ENCODE results near the gene PSMB3.

PSMB3 gene

DNA sequence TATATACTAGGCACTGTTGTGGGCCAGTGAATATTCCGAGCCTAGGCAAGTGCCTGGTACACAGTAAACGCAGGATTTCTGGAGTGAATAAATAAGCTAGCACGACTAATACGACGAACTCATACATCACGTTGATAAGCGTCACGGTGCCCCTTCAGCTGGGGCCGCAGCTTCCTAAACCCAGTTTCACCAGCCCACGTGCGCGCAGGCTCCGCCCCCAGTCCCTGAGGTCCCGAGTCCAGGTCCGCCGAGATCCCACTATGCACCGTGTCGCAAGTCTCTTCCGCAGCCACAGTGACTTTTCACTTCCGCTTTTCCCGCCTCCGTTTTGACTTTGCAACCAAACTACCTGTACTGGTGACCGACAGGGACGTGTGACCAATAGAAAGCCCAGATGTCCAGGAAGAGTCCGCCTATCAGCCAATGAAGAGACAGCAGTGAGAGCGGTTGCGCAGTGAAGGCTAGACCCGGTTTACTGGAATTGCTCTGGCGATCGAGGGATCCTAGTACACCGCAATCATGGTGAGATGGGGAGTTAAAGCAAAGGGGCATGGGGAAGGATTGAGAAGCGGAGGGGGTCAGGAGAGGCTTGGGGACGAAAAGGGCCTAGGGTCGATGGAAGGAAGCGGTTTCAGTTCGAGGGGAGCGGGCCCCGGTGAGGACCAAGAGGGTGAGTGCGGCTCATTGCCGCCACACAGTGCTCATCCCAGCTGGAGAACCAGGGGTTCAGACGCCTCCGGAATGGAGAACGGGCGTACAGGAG, at the start of gene PSMB3:
Gene PSMB3, plus strand, starts transcription at position 434 of the 763 bp plus-strand sequence. Its CDS starts 86 bp downstream, at position 520.
- peak; percentile 99 for DNase-seq

DNA sequence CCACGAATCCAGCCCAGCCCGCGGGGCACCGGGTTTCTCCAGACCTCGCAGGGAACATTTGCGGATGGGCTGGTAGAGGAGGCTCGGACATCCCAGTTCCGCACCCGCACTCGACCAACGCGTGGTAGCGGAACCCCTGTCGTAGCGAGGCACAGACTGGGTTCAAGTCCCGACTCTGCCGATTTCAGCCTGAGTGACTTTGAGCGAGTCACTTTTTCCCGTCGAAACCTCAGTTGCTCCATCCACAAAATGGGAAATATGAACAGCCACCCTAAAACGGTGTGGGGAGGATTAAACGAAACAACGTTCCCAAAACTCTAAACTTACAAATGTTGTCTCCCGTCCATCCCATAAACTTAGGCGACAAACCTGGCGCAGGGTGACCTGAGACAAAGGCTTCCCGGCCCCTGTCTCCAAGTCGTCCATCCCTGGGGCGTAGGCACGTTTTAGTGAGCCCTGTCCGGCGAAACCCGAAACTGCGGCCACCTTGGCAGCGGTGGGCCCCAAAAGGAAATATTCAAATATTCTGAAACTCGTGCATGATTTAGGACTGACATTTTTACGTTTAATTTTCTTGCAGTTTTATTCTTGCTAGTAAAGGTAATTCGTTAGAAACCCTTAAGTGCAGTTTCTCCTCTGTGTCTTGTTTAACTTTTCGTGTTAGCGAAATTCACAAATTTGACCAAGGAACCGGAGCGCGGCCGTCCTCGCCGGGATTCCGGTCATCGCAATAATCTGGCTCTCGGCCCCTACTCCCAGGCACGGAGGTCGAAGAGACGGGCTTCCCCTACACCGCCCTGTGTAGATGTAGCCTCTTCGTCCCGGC, 49.4 kb upstream of the PSMB3 start:
- DNase-seq = no peak

DNA sequence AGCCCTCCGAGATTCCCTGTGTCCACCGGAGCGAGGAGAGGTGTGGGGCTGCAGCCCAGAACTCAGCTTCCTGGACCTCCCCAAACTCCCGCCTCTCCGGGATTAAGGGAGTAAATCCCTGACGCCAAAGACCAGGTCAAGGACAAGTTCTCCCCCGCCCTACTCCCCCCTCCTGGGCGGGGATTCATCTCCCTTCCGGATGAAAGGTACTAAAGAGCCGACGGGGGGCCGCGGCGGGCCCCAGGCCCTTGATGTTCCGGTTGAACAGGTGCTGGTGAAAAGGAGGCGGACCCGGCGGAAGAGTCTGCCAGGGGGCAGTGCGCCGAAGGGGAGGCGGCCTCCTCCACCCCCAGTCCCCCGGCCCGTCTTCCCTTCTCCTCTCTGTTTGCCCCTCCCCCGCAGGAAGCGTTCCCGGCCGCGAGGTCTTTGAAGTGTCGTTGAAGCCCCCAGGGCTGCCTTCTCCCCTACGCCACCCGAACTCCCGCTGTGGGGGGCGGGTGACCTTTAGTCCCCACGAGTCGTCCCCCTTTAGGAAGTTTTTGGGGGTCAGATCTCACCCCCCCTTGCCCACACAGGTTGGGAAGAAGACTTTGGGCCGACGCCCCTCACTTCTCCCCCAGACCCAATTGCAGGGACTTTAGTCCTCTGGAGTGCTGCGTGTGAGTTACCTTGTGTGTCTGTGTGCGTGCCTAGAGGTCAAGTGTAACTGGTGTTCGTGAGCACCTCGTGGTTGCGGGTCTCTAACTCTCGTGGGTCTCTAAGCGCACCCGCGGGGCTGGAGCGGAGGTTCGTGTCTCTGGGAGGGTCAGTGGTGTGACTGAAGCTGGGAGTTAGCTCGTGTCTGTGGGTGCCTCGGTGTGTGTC, 48.6 kb upstream of the PSMB3 start:
- peak; percentile 95 to 97 for DNase-seq

DNA sequence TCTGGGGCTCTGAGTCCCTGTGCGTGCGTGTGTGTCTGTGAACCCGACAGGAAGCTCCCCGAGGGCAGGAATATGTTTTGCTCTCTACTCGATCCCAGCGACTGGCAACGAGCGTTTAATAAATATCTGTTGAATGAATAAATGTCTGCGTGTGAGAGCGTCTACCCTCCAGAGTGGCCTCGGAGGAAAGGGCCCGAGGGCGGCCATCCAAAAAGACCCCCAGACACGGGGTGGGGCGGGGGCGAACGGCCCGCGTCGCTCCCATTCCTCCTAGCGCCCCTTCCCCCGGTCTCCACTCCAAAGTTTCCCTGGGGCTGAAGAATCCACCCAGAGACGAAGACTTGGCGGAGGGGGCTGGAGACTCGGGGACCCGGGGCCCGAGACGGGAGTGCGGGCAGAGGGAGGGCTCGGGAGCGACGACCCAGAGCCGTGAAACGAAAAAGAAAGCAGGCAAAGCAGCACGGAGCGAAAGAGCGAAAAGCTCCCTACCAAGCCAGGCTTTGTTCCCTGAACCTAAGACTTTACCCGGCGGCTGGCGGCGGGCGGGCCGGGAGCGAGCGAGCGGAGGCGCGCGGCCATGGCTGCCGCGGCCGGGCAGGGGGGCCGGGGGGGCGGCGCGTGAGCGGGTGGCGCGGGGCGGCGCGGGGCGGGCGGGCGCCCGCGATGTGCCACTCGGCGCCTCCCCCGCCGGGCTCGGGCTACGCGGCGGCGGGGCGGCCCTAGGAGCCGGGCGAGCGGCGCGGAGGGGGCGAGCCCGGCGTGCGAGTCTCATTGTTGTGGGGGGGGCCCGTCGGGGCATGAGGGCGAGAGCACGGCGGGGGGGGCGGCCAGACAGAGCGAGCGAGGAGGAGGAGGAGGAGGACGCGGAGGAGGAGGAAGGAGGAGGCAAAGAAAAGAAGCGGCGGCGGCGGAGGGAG, 47.7 kb upstream of the PSMB3 start, which contains the start of gene MLLT6:
Gene MLLT6, plus strand, starts transcription at position 668 of the 917 bp plus-strand sequence. CDS start 360 bp downstream, outside the sequence.
- DNase-seq = peak; percentile 36 to 61

DNA sequence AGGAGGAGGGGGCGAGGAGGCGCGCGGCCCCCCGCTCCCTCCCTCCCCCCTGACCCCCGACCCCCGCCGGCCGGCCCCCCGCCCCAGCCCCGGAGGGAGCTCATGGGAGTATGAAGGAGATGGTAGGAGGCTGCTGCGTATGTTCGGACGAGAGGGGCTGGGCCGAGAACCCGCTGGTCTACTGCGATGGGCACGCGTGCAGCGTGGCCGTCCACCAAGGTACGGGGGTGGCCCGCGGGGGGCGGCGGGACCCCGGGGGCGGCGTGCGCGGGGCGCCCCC, 47.1 kb upstream of the PSMB3 start:
- DNase-seq = no peak

DNA sequence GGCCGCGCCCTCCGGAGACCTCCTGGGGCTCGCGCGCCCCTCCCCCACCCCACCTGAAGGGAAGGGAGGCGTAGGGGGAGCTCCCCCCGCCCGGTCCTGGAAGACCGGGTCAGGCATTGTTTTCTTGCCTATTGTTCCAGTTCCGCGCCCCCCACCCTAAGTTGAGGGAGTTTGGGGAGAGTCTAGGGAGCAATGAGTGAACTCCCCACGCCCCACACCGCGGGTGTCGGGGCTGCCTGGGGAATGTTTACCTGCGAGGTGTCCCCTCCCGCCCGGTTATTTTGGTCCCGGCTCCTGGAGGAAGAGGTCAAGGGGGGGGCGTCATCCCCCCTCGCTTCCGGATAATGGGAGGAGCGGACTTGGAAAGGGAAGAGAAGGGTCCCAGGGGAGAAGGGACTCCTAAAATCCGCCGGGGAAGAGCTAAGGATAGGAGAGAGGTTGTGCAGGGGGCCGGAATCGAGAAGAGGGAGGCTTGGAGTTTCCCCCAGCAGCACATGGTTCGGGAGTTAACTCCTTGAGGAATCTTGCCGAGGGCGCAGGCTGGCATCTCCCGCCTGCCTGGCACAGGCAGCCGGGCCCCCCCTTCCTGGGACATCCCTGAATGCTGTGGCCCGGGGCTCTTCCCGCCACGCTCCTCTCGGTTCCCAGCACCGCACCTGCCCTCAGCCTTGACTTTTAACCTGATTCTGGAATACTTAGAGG, 46.6 kb upstream of the PSMB3 start:
- peak in 1 of 2 experiments; percentile 25 for DNase-seq

DNA sequence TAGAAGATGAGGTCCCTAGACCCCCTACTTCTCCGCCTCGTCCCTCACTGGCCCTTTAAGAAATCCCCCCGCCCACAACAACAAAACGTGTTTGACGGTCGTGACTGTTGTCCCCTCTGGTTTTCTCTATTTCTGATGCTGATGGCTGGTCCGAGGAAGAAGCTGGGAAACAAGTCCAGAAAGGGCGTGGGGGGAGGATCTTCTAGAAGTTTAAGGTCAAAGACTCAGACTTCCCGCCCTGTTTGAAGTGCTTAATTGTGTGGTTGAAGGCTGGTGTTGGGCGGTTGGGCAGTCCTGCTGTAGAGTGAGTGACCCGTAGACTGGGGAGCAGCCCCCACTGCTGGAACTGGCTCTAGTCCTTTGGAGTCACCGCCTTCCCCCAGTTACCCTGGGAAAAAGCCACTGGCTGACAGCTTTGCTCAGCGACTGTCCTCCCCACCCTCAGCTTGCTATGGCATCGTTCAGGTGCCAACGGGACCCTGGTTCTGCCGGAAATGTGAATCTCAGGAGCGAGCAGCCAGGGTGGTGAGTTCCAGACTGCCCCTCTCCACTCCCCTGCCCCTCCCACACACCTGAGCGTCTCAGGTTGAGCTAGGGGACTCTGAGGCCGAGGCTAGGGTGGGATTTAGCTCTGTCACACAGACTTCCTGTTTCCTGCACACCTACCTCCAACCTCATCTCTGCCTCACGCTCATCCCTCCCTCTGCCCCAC, 45.9 kb upstream of the PSMB3 start:
- no peak for DNase-seq

DNA sequence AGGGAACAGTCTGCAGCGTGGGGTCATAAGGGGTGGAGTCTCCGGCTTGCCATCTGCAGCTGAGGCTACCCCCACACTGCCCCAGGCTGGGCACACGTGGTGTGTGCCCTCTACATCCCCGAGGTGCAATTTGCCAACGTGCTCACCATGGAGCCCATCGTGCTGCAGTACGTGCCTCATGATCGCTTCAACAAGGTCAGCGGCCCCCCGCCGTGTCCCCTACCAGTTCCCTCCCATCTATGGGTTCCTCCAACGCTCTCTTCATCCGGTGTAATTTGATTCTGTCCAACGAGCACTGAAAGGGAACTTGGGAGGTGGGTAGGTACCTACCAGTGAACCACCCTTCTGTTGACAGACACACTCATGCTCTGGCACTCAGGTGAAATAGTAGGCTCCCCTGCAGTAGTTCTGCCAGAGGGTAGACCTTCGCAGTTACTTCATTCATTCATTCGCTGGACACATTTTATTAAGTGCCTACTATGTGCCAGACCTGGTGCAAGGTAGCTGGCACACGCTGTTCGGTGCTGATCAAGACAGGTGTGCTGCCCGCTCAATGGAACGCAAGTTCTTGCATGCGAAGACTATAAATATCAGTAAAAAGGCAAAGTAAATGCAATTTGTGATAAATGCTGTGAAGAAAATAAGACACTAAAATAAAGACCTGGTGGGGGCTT, 44.7 kb upstream of the PSMB3 start:
- no peak for DNase-seq

DNA sequence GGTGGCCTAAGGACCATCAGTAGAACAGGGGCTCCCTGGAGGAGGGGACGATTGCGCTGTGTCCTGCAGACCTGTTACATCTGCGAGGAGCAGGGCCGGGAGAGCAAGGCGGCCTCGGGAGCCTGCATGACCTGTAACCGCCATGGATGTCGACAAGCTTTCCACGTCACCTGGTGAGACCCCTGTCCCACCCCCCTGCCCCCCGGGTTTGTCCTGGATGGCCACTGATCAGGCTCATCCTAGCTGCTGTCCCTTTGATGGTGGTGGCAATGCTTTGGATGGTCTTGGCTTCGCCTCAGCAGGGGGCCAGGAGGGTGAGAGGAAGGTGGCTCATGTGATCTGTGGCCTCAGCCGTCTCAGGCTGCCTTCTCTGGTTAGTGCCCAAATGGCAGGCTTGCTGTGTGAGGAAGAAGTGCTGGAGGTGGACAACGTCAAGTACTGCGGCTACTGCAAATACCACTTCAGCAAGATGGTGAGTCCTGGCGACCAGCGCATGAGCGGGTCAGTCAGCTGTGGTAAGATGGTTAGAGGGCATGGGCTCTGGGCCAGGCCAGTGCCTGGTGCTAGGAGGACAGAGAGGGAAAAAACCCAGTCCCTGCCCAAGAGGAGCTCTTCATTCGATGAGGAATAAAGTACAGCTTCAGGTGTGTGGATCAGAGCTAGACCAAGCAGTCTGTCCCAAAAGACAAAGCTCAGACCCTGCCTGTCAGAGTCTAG, 43.3 kb upstream of the PSMB3 start:
- no peak for DNase-seq

DNA sequence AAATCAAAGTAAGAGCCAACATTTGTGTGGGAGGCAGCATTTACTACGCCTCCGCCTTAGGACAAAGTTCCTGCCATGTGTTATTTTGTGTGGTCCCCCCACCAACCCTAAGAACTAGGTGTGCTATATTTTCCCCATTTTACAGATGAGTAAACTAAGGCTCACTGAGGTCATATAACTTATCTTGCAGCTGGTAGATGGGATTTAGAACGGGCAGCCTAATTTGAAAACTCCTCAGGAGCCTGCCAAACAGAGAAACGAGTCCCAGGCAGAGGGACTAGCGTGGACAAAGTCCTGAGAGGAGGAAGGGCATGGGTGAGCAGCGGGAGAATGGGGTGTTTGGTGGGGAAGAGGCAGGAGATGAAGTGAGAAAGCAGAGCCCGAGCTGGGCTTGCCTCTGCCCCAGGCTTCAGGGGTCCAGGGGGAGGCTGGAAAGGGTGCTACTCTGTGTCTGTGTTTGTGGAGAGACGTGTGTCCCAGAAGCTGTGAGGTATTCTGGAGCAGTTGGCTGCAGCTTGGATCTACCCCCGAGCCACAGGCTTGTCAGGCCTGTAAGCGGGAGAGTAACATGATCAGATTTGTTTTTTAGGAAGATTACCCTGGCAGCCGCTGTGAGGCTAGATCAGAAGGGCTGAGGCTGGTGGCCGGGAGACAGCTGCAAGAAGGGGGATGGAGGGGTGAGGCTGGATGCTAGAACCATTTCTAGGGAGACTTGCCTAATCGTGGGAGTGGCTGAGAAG, 42.5 kb upstream of the PSMB3 start:
- no peak for DNase-seq

DNA sequence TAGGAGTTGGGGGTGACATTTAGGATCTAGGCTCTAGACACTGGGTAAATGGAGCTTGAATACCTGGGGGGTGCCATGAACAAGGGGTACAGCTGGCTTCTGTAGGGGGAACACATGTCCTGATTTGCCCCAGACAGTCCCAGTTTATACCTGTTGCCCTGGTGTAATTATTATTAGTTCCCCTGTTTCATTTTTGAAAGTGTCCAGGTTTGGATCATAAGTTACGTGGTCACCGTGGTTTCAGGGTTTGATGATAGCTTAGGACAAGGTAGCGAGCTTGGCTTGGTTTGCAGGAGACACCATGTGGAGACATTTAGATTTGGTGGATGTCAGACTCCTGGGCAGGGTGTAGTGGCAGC, 42.0 kb upstream of the PSMB3 start:
- no peak for DNase-seq

DNA sequence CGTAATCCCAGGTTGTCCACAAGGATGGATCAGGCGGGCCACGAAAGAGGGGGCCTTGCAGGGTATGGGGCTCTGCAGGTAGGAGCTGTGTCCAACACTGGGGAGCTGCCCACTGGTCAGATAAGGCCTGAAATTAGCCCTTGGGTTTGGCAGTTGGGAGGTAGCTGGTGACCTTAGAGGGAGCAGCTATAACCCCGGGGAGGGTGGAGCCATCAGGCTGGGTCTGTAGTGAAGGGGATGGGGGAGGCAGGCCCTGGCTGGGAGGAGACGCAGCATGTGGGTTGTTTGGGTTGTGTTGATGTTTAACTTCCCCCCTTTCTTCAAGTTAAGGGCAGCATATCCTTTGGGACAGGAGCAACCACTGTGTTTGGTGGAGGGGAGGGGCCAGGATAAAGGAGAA, 41.6 kb upstream of the PSMB3 start:
- no peak for DNase-seq

DNA sequence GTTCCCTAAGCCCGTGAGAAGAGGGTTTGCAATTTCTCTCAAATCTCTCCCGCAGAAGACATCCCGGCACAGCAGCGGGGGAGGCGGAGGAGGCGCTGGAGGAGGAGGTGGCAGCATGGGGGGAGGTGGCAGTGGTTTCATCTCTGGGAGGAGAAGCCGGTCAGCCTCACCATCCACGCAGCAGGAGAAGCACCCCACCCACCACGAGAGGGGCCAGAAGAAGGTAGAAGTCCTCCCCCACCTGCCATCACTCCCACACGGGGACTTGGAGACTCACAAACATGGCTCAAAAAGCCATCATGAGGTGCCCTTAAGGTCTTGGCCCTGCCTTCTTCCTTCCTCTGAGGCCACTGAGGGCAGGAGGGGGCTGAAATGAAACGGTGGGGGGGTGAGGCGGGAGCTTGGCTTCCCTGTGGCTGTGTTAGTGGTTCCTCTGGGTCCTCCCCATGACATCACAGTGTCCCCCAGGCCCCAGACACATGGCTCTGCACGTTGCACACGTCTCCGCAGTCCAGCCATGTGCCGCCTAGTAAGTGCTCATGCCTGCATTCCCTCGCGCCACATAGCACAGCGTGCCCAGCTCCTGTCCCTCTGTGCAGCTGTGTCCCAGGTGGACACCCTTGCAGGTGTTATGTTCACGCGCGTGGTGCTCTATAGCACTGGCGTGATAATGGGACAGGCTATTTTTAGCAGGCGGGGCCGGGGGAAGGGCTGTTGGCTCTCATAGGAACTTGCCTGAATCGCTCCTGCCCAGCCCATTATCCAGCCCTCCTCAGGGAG, 40.6 kb upstream of the PSMB3 start:
- DNase-seq = no peak

DNA sequence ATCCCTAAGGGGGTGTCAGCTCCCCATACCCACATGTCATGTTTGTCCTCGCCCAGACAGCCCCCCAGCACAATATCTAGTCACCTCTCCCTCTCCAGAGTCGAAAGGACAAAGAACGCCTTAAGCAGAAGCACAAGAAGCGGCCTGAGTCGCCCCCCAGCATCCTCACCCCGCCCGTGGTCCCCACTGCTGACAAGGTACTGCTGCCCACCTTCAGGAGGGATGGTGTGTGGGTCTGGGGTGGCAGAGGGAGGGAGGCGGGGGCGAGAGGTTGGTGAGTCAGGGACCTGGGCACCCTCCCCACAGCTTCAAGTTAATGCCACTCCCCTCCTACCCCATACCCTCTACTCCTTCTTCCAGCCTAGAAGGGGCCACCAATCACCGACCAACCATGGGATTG, 39.9 kb upstream of the PSMB3 start:
- no peak for DNase-seq

DNA sequence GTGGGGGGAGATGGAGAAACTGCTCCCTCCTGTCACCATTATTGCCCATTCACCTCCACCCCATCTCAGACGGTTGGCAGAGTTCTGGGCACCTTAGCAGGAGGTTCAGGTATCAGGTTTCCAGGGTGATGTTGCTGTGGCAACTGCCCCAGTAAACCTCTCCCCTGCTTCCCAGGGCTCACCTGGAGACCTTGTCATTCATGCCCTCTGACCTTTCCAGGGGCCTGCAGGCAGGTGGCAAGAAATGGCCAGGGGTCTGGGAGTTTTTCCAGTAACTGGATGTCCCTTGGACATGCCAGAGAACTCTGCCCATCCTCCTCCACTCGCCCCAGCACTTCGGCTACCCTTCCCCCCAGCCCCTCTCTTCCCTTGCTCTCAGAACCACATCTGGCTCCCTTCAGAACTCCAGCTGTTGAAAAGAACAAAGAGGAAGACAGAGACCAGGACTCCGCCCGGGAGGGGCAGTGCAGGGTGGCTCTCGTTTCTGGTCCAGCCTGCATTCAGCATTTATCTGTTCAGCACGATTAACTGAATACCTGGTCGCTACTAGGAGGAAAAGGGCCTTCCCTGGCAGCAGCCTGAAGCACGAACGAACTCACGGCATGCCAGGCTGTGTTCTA, 39.0 kb upstream of the PSMB3 start:
- no peak for DNase-seq

DNA sequence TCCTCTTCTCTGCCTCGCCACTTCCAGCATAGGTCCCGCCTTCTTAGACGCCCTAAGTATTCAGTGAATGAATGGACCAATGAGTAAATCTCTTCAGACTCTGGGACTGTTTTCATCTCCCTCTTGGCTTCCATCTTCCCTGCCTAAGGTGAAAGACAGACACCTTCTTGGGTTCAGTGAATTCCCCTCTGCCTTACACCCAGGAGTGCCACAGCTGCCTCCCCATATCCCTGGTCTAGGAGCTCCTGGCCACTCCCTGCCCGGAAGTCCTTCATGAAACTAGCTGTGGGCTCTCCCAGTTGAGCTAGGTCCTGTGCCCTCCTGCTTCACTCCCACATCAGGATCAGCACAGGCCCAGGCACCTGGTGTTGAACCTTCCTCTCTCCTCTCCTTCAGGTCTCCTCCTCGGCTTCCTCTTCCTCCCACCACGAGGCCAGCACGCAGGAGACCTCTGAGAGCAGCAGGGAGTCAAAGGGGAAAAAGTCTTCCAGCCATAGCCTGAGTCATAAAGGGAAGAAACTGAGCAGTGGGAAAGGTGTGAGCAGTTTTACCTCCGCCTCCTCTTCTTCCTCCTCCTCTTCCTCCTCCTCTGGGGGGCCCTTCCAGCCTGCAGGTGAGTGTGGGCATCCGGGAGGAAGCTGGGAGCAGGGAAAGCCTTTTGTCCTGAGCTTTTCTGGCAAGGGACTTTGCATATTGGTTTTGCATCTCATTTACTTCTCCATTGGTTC, 37.2 kb upstream of the PSMB3 start:
- DNase-seq = no peak

Measured in SHP77 (cell line).